WTC11 (cell line): Measurements from ENCODE around the gene HELZ. TPM values are rescaled to one million over a fixed set of nuclear protein-coding genes. Genes with fewer than 3 reads are reported as not detected.

ENCODE experiments used
- ATAC-seq: fragments of 200-7000 bp; cut with Tn5 transposase; 2 replicates; pipeline ENCODE4 v1.10.0; 2021; ENCODE audit warnings: mild to moderate bottlenecking, moderate library complexity
- CTCF ChIA-PET: fragments of 300-600 bp; sonication (Branson Sonifier 250); formaldehyde crosslinking; loops from one replicate; lab custom pipeline; 2021; ENCODE audit warnings: antibody characterized with exemption; lab: Charles Lee
- POLR2A ChIA-PET: fragments of 350-600 bp; sonication (Branson Sonifier 250); formaldehyde crosslinking; loops from one replicate; lab custom pipeline; 2021; ENCODE audit warnings: antibody characterized with exemption; lab: Charles Lee
- DNase-seq: peaks from one replicate; pipeline ENCODE4 v3.0.0; 2021; ENCODE audit warnings: low spot score
- H3K27ac Mint-ChIP-seq: 2 replicates; pipeline ENCODE4 v1.8.0; 2021; ENCODE audit warnings: mixed read lengths
- H3K27me3 Mint-ChIP-seq: 2 replicates; pipeline ENCODE4 v1.8.0; 2021; ENCODE audit warnings: low read depth, mild to moderate bottlenecking, moderate library complexity, mixed read lengths
- H3K36me3 Mint-ChIP-seq: 2 replicates; pipeline ENCODE4 v1.8.0; 2021; ENCODE audit warnings: mixed read lengths
- H3K4me1 Mint-ChIP-seq: 2 replicates; pipeline ENCODE4 v1.8.0; 2022; ENCODE audit warnings: mixed read lengths
- H3K4me3 Mint-ChIP-seq: 2 replicates; pipeline ENCODE4 v1.8.0; 2021; ENCODE audit warnings: mild to moderate bottlenecking, moderate library complexity, mixed read lengths
- H3K9me3 Mint-ChIP-seq: 2 replicates; pipeline ENCODE4 v1.8.0; 2021; ENCODE audit warnings: mixed read lengths
- CREB1 ChIP-seq: sonication (generic); formaldehyde crosslinking; IDR thresholded peaks from 2 replicates; pipeline ENCODE4 v1.8.0; 2023; ENCODE audit warnings: mild to moderate bottlenecking, missing genetic modification reagents
- E2F1 ChIP-seq: sonication (generic); formaldehyde crosslinking; IDR thresholded peaks from 2 replicates; pipeline ENCODE4 v1.8.0; 2022; ENCODE audit warnings: mild to moderate bottlenecking, missing genetic modification reagents
- GRHL2 ChIP-seq: fragments of 250-450 bp; sonication (Bioruptor Pico); IDR thresholded peaks from 2 replicates; pipeline ENCODE4 v1.8.0; 2022; ENCODE audit warnings: mild to moderate bottlenecking, moderate library complexity; ENCODE audit not compliant: insufficient replicate concordance, severe bottlenecking
- NFE2L1 ChIP-seq: sonication (generic); formaldehyde crosslinking; IDR thresholded peaks from 2 replicates; pipeline ENCODE4 v1.8.1; 2023; ENCODE audit warnings: missing genetic modification reagents
- NR1H2 ChIP-seq: sonication (generic); formaldehyde crosslinking; IDR thresholded peaks from 2 replicates; pipeline ENCODE4 v1.9.0; 2021; ENCODE audit warnings: mild to moderate bottlenecking, moderate library complexity, missing genetic modification reagents
- NR3C1 ChIP-seq: sonication (generic); formaldehyde crosslinking; conservative IDR thresholded peaks from 2 replicates; pipeline ENCODE4 v1.8.1; 2023; ENCODE audit warnings: low read depth, mild to moderate bottlenecking, missing genetic modification reagents
- OVOL2 ChIP-seq: fragments of 250-450 bp; sonication (Bioruptor Pico); IDR thresholded peaks from 2 replicates; pipeline ENCODE4 v1.9.0; 2021; ENCODE audit warnings: mild to moderate bottlenecking, borderline replicate concordance
- RELA ChIP-seq: sonication (generic); formaldehyde crosslinking; IDR thresholded peaks from 2 replicates; pipeline ENCODE4 v1.8.1; 2022; ENCODE audit warnings: missing genetic modification reagents, mild to moderate bottlenecking, borderline replicate concordance
- TEAD1 ChIP-seq: sonication (generic); formaldehyde crosslinking; IDR thresholded peaks from 2 replicates; pipeline ENCODE4 v1.8.0; 2022; ENCODE audit warnings: mild to moderate bottlenecking, missing genetic modification reagents
- TP53 ChIP-seq: sonication (generic); formaldehyde crosslinking; IDR thresholded peaks from 2 replicates; pipeline ENCODE4 v1.8.1; 2023; ENCODE audit warnings: mild to moderate bottlenecking, missing genetic modification reagents
- USF1 ChIP-seq: sonication (generic); formaldehyde crosslinking; IDR thresholded peaks from 2 replicates; pipeline ENCODE4 v1.8.0; 2022; ENCODE audit warnings: mild to moderate bottlenecking, missing genetic modification reagents
- USF2 ChIP-seq: sonication (generic); formaldehyde crosslinking; IDR thresholded peaks from 2 replicates; pipeline ENCODE4 v1.8.1; 2023; ENCODE audit warnings: mild to moderate bottlenecking, missing genetic modification reagents, moderate library complexity
- ZBTB43 ChIP-seq: sonication (generic); formaldehyde crosslinking; IDR thresholded peaks from 2 replicates; pipeline ENCODE4 v1.8.1; 2023; ENCODE audit warnings: mild to moderate bottlenecking, missing genetic modification reagents
- ZNF219 ChIP-seq: sonication (generic); formaldehyde crosslinking; IDR thresholded peaks from 2 replicates; pipeline ENCODE4 v1.8.0; 2023; ENCODE audit warnings: missing genetic modification reagents, mild to moderate bottlenecking, borderline replicate concordance
- ZNF232 ChIP-seq: sonication (generic); formaldehyde crosslinking; IDR thresholded peaks from 2 replicates; pipeline ENCODE4 v1.8.0; 2022; ENCODE audit warnings: mild to moderate bottlenecking, missing genetic modification reagents
- ZNF263 ChIP-seq: sonication (generic); formaldehyde crosslinking; IDR thresholded peaks from 2 replicates; pipeline ENCODE4 v1.8.1; 2022; ENCODE audit warnings: low read depth, mild to moderate bottlenecking, moderate library complexity, missing genetic modification reagents
- ZNF423 ChIP-seq: fragments of 250-450 bp; sonication (Bioruptor Pico); IDR thresholded peaks from 2 replicates; pipeline ENCODE4 v2.1.2; 2022; ENCODE audit warnings: mild to moderate bottlenecking, moderate library complexity
- ZSCAN18 ChIP-seq: fragments of 250-450 bp; sonication (Bioruptor Pico); IDR thresholded peaks from 2 replicates; pipeline ENCODE4 v2.1.2; 2022; ENCODE audit warnings: mild to moderate bottlenecking, moderate library complexity
- total RNA-seq: library from RNA; stranded (reverse); gene quantifications from 3 replicates; pipeline ENCODE4 v1.2.3, GENCODE V29; 2021
- TF ChIP-seq, protein P1 (sequence below): fragments of 250-450 bp; sonication (Bioruptor Pico); IDR thresholded peaks from 2 replicates; pipeline ENCODE4 v1.9.0; 2021; ENCODE audit warnings: mild to moderate bottlenecking, borderline replicate concordance

HELZ gene
- total RNA-seq, 1 experiment from 2014 or later, result 49.1 TPM

GRCh38 chr17:67113486-67113885 is 131.5 kb downstream of the HELZ start:
- Mint-ChIP-seq H3K27ac (no peak overlapping the region), H3K9me3 (peaks cover 7% of the 10 kb centered on the region; the same call in 1 of the 2 replicates), H3K4me3 (no peak overlapping the region), H3K36me3 (peaks cover 32% of the 10 kb centered on the region), H3K4me1 (no peaks in the 10 kb centered on the region), H3K27me3 (no peaks in the 10 kb centered on the region)
- ATAC-seq (no peak), DNase-seq (no peak)
- ChIA-PET CTCF (no interaction called here), POLR2A (no interaction called here)
- no peak for TF ChIP-seq CREB1 (CRISPR knock-in tag)
- TF ChIP-seq GRHL2, result no peak
- no peak for TF ChIP-seq ZSCAN18 (CRISPR knock-in tag)
- TF ChIP-seq NR3C1 (CRISPR knock-in tag), result no peak
- TF ChIP-seq USF1 (CRISPR knock-in tag), result no peak
- no peak for TF ChIP-seq E2F1 (CRISPR knock-in tag)
- TF ChIP-seq ZNF423, result no peak
- TF ChIP-seq USF2, result no peak
- no peak for TF ChIP-seq NFE2L1 (CRISPR knock-in tag)
- no peak for TF ChIP-seq ZNF263 (CRISPR knock-in tag)
- TF ChIP-seq, protein P1, sequence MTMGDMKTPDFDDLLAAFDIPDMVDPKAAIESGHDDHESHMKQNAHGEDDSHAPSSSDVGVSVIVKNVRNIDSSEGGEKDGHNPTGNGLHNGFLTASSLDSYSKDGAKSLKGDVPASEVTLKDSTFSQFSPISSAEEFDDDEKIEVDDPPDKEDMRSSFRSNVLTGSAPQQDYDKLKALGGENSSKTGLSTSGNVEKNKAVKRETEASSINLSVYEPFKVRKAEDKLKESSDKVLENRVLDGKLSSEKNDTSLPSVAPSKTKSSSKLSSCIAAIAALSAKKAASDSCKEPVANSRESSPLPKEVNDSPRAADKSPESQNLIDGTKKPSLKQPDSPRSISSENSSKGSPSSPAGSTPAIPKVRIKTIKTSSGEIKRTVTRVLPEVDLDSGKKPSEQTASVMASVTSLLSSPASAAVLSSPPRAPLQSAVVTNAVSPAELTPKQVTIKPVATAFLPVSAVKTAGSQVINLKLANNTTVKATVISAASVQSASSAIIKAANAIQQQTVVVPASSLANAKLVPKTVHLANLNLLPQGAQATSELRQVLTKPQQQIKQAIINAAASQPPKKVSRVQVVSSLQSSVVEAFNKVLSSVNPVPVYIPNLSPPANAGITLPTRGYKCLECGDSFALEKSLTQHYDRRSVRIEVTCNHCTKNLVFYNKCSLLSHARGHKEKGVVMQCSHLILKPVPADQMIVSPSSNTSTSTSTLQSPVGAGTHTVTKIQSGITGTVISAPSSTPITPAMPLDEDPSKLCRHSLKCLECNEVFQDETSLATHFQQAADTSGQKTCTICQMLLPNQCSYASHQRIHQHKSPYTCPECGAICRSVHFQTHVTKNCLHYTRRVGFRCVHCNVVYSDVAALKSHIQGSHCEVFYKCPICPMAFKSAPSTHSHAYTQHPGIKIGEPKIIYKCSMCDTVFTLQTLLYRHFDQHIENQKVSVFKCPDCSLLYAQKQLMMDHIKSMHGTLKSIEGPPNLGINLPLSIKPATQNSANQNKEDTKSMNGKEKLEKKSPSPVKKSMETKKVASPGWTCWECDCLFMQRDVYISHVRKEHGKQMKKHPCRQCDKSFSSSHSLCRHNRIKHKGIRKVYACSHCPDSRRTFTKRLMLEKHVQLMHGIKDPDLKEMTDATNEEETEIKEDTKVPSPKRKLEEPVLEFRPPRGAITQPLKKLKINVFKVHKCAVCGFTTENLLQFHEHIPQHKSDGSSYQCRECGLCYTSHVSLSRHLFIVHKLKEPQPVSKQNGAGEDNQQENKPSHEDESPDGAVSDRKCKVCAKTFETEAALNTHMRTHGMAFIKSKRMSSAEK (CRISPR knock-in tag), result no peak
- TF ChIP-seq ZNF232, result no peak
- no peak for TF ChIP-seq ZNF219
- TF ChIP-seq OVOL2, result no peak
- TF ChIP-seq TEAD1 (CRISPR knock-in tag), result no peak

GRCh38 chr17:67111808-67112207 is 133.2 kb downstream of the HELZ start:
- CTCF ChIA-PET, result no interaction called here
- H3K36me3 Mint-ChIP-seq, result peaks cover 41% of the 10 kb centered on the region

More at GRCh38 chr17:67111808-67112207, 133.2 kb downstream of the HELZ start:
- no peak overlapping the region for H3K4me3 Mint-ChIP-seq
- H3K9me3 Mint-ChIP-seq, result peaks cover 7% of the 10 kb centered on the region; the same call in 1 of the 2 replicates
- no peaks in the 10 kb centered on the region for H3K4me1 Mint-ChIP-seq
- POLR2A ChIA-PET, result no interaction called here
- no peaks in the 10 kb centered on the region for H3K27me3 Mint-ChIP-seq
- TF ChIP-seq ZBTB43 (no peak), NR1H2 (CRISPR knock-in tag) (no peak), TP53 (no peak), RELA (no peak)
- TF ChIP-seq, all 79 proteins: peak for 0
- DNase-seq (no peak), ATAC-seq (no peak)
- no peak overlapping the region for H3K27ac Mint-ChIP-seq
